ENCODE results near the gene TRAK1.

GRCh38 chr3:42269647-42270046, 178.5 kb downstream of the TRAK1 start:
- TF ChIP-seq CTCF (conservative IDR thresholded peaks at IDR 0.05; ENCODE audit: low read length): no peak
- no peak for TF ChIP-seq EZH2phosphoT487 (IDR thresholded peaks at IDR 0.05; ENCODE audit: borderline replicate concordance)
